Kidney epithelial cell (primary cell): ENCODE results near the gene BTBD2. TPM values are rescaled to one million over a fixed set of nuclear protein-coding genes. Genes with fewer than 3 reads are reported as not detected.
"Not testable (repeated sequence)": the region's sequence is repeated elsewhere in the genome, so short reads cannot be mapped to it uniquely, and the experiment has no call there.

ENCODE experiments used
- DNase-seq: peaks from one replicate; pipeline ENCODE4 v3.0.0-alpha.2; 2010; ENCODE audit warnings: low read depth
- H3K27me3 ChIP-seq: 2 replicates; pipeline ENCODE4 v1.6.0; 2011; ENCODE audit warnings: low read length; ENCODE audit not compliant: control insufficient read depth, insufficient read depth
- H3K36me3 ChIP-seq: 2 replicates; pipeline ENCODE4 v1.5.1; 2011; ENCODE audit warnings: low read length; ENCODE audit not compliant: control insufficient read depth, insufficient read depth
- H3K4me3 ChIP-seq: 2 replicates; pipeline ENCODE4 v1.5.1; 2011; ENCODE audit warnings: low read depth, mild to moderate bottlenecking, control low read depth, low read length
- total RNA-seq: library from RNA; depleted of rRNA; stranded (reverse); fragments of >200 nt; gene quantifications from 2 replicates; pipeline ENCODE4 v1.2.3, GENCODE V29; 2015
- TF ChIP-seq, protein P1 (sequence below): IDR thresholded peaks from 2 replicates; pipeline ENCODE4 v1.5.1; 2011; ENCODE audit warnings: mild to moderate bottlenecking, moderate library complexity, low read length, control low read depth, inconsistent platforms; ENCODE audit not compliant: insufficient read depth, poor library complexity, severe bottlenecking

Gene BTBD2
- total RNA-seq, 1 donor from 2014 or later, result 51.3 TPM

DNA sequence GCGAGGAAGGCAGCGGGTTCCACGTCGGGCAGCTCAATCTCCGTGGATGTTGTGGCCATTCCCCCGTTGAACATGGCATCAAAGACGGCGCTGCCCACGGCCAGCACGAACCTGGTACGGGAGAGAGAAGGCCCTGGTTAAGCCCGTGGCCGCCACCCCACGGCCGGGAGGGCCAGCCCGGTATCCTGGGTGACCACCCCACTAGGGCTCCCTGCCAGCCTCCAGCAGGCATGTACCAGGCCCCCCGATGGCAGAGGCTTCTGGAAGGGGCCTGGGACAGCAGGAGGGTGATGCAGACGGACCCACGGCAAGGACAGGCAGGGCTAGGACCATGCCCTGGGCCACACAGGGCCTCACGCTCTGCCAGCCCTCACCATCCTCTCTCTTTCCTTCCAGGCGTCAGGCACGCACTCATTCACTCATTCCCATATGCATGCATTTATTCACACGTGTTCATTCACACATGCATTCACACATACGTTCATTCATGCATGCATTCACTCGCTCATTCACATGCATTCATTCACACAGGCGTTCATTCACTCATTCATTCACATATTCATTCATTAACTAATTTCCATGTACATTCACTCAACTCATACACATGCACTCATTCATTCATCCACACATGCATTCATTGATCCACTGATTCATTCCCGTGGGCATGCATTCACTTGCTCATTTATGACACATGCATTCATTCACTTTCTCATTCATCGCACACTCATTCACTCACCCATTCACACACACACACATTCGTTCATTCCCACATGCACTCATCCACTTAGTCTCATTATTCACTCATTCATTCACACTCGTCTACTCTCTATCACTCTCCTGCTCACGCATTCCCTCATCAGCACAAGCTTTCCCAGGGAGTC, 17.9 kb downstream of the BTBD2 start:
- DNase-seq, result no peak
- no peaks in the 10 kb centered on the region for H3K36me3 ChIP-seq

DNA sequence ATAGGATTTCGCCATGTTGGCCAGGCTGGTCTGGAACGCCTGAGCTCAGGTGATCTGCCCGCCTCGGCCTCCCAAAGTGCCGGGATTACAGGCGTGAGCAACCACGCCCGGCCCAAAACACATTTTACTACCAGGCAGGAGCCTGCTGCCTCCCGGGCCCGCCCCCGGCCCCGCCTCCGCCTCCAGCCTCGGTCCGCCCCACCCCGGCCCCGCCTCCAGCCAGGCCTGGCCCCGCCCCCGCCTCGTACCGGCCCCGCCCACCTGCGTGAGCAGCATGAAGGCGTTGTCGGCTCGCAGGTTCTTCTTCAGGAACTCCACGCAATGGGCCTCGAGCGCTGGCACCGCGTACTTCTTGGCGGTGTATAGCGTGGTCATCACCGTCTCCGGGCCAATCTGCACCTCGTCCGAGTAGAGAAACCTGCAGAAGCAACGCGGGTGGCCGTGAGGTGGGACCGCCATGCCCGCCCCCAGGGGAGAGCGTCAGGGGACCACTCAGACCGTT, 22.7 kb downstream of the BTBD2 start:
- Histone ChIP-seq H3K27me3 (no peaks in the 10 kb centered on the region), H3K4me3 (no peak overlapping the region), H3K36me3 (peaks cover 2% of the 10 kb centered on the region)
- no peak for DNase-seq
- TF ChIP-seq, protein P1, sequence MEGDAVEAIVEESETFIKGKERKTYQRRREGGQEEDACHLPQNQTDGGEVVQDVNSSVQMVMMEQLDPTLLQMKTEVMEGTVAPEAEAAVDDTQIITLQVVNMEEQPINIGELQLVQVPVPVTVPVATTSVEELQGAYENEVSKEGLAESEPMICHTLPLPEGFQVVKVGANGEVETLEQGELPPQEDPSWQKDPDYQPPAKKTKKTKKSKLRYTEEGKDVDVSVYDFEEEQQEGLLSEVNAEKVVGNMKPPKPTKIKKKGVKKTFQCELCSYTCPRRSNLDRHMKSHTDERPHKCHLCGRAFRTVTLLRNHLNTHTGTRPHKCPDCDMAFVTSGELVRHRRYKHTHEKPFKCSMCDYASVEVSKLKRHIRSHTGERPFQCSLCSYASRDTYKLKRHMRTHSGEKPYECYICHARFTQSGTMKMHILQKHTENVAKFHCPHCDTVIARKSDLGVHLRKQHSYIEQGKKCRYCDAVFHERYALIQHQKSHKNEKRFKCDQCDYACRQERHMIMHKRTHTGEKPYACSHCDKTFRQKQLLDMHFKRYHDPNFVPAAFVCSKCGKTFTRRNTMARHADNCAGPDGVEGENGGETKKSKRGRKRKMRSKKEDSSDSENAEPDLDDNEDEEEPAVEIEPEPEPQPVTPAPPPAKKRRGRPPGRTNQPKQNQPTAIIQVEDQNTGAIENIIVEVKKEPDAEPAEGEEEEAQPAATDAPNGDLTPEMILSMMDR, result no peak

More for the DNA sequence above, 17.9 kb downstream of the BTBD2 start:
- Histone ChIP-seq H3K4me3 (no peak overlapping the region), H3K27me3 (no peaks in the 10 kb centered on the region)
- TF ChIP-seq, protein P1, result no peak

DNA sequence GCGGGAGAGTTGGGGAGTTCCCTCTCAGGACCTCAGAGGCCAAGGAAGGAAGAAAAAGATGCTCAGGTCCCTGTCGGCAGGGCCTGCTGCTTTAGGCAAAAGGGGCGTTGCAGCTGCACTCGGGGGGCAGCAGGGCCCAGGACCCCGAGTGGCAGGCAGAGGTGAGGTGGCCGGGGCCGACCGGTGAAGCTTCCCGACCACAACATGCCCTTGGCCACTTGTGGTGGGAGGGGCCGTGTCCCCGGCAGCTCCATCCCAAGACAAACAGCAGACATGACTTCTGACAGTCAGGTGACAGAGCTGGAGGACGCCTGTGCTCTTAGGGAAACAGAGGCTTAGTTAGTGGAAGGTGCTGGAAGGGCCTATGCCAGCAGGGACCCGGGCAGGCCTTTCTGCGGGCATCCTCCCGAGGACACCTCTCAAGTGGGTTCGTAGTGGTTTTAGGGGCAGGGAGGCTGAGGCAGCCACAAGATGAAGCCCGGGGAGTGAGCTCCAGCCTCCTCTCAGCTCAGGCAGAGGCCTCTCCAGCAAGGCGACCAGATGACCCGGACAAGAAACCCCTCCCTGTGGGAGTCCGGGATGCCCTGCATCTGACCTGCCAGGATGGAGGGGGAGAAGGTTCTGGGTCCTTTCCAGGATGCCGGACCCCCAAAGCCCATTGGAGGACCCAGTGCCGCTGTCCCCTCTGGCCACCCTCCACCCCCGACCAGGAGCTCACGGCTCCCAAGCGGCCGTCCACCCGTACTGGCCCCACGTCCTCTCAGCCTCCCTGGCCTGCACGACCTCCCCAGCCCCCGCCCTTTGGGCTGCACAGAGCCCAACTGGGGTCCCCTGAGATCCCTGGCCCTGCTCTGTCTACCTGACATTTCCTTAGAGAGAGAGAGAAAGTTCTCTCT, 24.2 kb downstream of the BTBD2 start:
- Histone ChIP-seq H3K4me3 (no peak overlapping the region), H3K36me3 (peaks cover 4% of the 10 kb centered on the region), H3K27me3 (no peaks in the 10 kb centered on the region)
- TF ChIP-seq, protein P1, result no peak
- no peak for DNase-seq

DNA sequence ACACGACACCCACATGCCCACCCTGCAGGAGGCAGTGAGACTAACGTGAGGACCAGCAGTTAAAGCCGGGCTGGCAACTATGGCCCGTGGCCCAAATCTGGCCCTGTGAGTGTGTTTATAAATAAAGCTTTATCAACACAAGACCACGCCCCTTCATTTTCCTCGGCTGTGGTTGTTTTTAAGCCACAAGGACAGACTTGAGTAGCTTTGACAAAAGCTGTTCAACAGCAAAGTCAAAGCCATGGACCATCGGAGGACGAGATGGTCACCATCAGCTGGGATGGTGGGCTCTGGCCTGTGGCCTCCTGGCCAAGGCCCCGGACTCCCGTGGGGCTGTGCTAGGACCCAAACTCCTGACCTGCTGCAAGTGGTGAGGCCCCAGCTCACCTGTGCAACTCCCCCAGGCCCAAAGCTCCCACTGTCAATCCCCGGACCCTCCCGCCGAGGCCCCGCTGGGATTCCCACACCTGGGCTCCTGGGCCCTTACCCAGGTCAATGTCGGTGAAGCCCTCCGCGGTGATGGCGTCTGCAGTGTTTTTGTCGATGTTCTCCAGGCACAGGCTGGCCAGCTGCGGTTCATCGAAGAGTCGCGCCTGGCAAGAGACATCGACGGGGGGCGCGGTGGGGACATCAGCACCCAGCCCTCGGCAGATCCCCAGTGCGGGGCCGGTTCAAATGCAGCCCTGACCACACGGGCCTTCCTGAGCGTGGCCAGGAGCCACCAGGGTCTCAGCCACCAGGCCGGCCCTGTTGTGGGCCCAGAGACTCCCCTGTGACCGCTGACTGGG, 25.1 kb downstream of the BTBD2 start:
- DNase-seq, result no peak
- TF ChIP-seq, protein P1, result no peak
- Histone ChIP-seq H3K36me3 (peaks cover 4% of the 10 kb centered on the region), H3K27me3 (no peaks in the 10 kb centered on the region), H3K4me3 (no peak overlapping the region)

DNA sequence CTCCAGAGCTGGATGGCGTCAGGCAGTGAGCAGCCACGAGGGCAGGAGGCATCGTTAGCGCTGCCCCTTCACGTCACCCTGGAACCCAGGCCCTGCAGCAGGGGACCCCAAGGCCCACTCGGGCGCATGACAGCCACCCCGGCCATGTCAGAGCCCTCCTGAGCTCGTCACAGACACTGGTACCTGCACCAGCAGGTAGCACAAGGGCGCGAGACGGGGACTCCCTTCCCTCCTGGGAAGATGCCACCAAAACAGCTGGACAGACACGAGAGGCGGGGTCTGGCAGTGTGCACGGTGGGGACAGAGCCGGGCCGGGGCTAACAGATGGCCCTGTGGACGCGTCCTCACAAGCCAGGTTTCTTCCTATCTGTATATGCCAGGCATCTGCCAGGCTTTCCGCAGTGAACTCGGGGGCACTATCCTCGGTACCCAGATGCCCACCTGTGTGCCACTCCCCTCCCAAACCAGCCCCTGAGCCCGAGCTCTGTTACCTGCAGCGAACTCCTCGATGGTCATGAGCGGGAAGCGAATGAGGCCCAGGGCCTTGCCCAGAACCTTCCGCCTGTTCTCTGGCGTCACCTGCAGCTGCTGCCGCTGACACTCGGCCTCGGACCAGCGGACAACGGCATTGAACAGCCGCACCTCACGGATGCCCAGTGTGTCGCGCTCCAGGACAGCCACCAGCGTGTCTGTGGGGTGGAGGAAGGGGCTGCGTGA, 25.8 kb downstream of the BTBD2 start:
- no peak for DNase-seq
- Histone ChIP-seq H3K36me3 (peaks cover 4% of the 10 kb centered on the region), H3K27me3 (no peaks in the 10 kb centered on the region), H3K4me3 (no peak overlapping the region)
- TF ChIP-seq, protein P1, result no peak

DNA sequence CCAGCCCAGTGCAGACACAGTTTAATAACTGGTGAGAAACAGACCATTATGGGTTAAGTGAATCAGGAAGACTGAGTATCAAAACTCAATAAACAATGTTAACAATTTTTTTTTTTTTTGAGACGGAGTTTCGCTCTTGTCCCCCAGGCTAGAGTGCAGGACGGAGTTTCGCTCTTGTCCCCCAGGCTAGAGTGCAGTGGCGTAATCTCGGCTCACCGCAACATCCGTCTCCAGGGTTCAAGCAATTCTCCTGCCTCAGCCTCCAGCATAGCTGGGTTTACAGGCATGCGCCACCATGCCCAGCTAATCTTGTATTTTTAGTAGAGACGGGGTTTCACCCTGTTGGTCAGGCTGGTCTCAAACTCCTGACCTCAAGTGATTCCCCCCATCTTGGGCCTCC, 27.1 kb downstream of the BTBD2 start:
- H3K36me3 ChIP-seq, DNase-seq, H3K27me3 ChIP-seq, H3K4me3 ChIP-seq: not testable (repeated sequence)
